ENCODE data around the gene GAREM1. TPM values are rescaled to one million over a fixed set of nuclear protein-coding genes. Genes with fewer than 3 reads are reported as not detected.

GAREM1 gene
- total RNA-seq, 1 donor from 2014 or later = 9.5 TPM

GRCh38 chr18:32264401-32264800 lies 206.3 kb downstream of the GAREM1 start:
- Mint-ChIP-seq H3K27ac (no peak overlapping the region), H3K36me3 (peaks cover 11% of the 10 kb centered on the region), H3K4me3 (no peak overlapping the region), H3K9me3 (no peaks in the 10 kb centered on the region), H3K4me1 (peaks cover 4% of the 10 kb centered on the region), H3K27me3 (ENCODE audit: low read depth) (peaks cover 4% of the 10 kb centered on the region)
- no peak for TF ChIP-seq CTCF (IDR thresholded peaks at IDR 0.05; ENCODE audit: unreplicated experiment)
- no peak for DNase-seq (ENCODE audit: low spot score in 2 of 2, unreplicated experiment in 2 of 2)

GRCh38 chr18:32262092-32262491 lies 208.6 kb downstream of the GAREM1 start:
- peaks cover 10% of the 10 kb centered on the region for H3K27me3 Mint-ChIP-seq (ENCODE audit: low read depth)
- peaks cover 4% of the 10 kb centered on the region for H3K4me1 Mint-ChIP-seq
- no peak overlapping the region for H3K27ac Mint-ChIP-seq
- no peak overlapping the region for H3K4me3 Mint-ChIP-seq
- H3K9me3 Mint-ChIP-seq = no peaks in the 10 kb centered on the region
- H3K36me3 Mint-ChIP-seq = no peaks in the 10 kb centered on the region
- DNase-seq (ENCODE audit: low spot score in 2 of 2, unreplicated experiment in 2 of 2) = no peak
- no peak for TF ChIP-seq CTCF (IDR thresholded peaks at IDR 0.05; ENCODE audit: unreplicated experiment)

- TF ChIP-seq CTCF (IDR thresholded peaks at IDR 0.05; ENCODE audit: unreplicated experiment) = no peak
- H3K4me3 Mint-ChIP-seq = no peak overlapping the region
- H3K27ac Mint-ChIP-seq = no peak overlapping the region
- H3K36me3 Mint-ChIP-seq = no peaks in the 10 kb centered on the region
- peaks cover 4% of the 10 kb centered on the region for H3K4me1 Mint-ChIP-seq
- peaks cover 12% of the 10 kb centered on the region for H3K27me3 Mint-ChIP-seq (ENCODE audit: low read depth)
- DNase-seq (ENCODE audit: low spot score in 2 of 2, unreplicated experiment in 2 of 2) = no peak
- no peaks in the 10 kb centered on the region for H3K9me3 Mint-ChIP-seq
Measured at GRCh38 chr18:32261003-32261402, 209.7 kb downstream of the GAREM1 start.

- H3K36me3 Mint-ChIP-seq = no peaks in the 10 kb centered on the region
- DNase-seq (ENCODE audit: low spot score in 2 of 2, unreplicated experiment in 2 of 2) = no peak
- H3K27ac Mint-ChIP-seq = no peak overlapping the region
- no peak overlapping the region for H3K4me3 Mint-ChIP-seq
- peaks cover under 1% of the 10 kb centered on the region for H3K4me1 Mint-ChIP-seq
- TF ChIP-seq CTCF (IDR thresholded peaks at IDR 0.05; ENCODE audit: unreplicated experiment) = no peak
- peaks cover 12% of the 10 kb centered on the region for H3K27me3 Mint-ChIP-seq (ENCODE audit: low read depth)
- no peaks in the 10 kb centered on the region for H3K9me3 Mint-ChIP-seq
Measured at GRCh38 chr18:32259553-32259952, 211.1 kb downstream of the GAREM1 start.

GRCh38 chr18:32258558-32259204 lies 212.0 kb downstream of the GAREM1 start:
- no peaks in the 10 kb centered on the region for H3K9me3 Mint-ChIP-seq
- DNase-seq (ENCODE audit: low spot score in 2 of 2, unreplicated experiment in 2 of 2) = no peak

More at GRCh38 chr18:32258558-32259204, 212.0 kb downstream of the GAREM1 start:
- H3K4me1 Mint-ChIP-seq = no peaks in the 10 kb centered on the region
- no peaks in the 10 kb centered on the region for H3K36me3 Mint-ChIP-seq
- no peak overlapping the region for H3K27ac Mint-ChIP-seq
- H3K4me3 Mint-ChIP-seq = no peak overlapping the region
- H3K27me3 Mint-ChIP-seq (ENCODE audit: low read depth) = peaks cover 12% of the 10 kb centered on the region
- no peak for TF ChIP-seq CTCF (IDR thresholded peaks at IDR 0.05; ENCODE audit: unreplicated experiment)

Measured in mesothelial cell of epicardium (in vitro differentiated cells).